ENCODE results near the gene GRIP2.

DNA sequence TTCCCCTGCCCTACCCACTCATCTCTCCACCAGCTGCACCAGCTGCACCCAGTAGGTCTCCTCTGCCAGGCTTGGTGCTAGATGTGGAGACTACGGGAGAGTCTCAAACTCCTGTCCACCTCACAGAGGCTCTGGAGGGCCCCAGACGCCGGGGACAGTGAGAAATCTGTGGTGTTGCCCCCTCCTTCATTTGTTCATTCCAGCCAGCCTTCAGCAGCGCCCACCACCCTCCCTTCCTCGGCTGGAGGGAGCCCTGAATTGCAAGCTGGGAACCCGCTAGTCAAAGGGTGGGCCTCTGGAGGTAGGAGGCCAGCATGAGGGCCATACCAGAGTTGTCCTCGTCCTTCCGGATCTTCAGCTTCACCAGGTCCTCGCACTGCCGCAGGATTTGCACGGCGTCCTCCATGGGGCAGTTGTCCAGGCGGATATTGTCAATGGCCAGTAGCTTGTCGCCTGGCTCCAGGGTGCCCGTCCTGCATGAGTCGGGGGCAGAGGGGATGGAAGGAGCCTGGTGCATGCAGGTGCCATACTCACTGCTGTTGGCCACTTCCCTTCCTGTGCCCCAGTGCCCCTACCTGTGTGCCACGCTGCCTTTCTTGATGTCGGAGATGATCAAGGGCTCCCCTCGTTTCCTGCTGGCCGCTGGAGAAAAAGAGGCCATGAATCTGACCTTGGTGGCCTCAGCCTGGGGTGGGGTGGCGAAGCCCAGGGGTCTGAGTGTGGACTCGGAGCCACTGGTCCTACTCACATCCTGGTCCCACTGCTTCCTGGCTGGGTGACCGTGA, 29.1 kb downstream of the GRIP2 start:
- TF ChIP-seq, protein P1, sequence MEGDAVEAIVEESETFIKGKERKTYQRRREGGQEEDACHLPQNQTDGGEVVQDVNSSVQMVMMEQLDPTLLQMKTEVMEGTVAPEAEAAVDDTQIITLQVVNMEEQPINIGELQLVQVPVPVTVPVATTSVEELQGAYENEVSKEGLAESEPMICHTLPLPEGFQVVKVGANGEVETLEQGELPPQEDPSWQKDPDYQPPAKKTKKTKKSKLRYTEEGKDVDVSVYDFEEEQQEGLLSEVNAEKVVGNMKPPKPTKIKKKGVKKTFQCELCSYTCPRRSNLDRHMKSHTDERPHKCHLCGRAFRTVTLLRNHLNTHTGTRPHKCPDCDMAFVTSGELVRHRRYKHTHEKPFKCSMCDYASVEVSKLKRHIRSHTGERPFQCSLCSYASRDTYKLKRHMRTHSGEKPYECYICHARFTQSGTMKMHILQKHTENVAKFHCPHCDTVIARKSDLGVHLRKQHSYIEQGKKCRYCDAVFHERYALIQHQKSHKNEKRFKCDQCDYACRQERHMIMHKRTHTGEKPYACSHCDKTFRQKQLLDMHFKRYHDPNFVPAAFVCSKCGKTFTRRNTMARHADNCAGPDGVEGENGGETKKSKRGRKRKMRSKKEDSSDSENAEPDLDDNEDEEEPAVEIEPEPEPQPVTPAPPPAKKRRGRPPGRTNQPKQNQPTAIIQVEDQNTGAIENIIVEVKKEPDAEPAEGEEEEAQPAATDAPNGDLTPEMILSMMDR (IDR thresholded peaks at IDR 0.05) = no peak
- TF ChIP-seq POLR2A (IDR thresholded peaks at IDR 0.05; ENCODE audit: low read depth) (no peak), EP300 (IDR thresholded peaks at IDR 0.05) (no peak)

Measured in esophagus muscularis mucosa (tissue), 4 donors.